Body of pancreas (tissue), 4 donors: ENCODE measurements around the gene CNTNAP2.

Source experiments
- POLR2A ChIP-seq, 3 donors: fragments of 450-650 bp; IDR thresholded peaks; one replicate each; pipeline ENCODE4 v1.6.1; 2016; ENCODE audit warnings: antibody characterized with exemption in 3 of 3, mild to moderate bottlenecking in 2 of 3
- TF ChIP-seq, protein P1 (sequence below), 7 experiments: fragments of 450-650 bp in 4 of 7; fragments of 200-600 bp in 3 of 7; sonication (generic) in 3 of 7; IDR thresholded peaks; one replicate each; pipeline ENCODE4 v1.5.1; 2016 to 2019; ENCODE audit warnings: antibody characterized with exemption in 7 of 7

DNA sequence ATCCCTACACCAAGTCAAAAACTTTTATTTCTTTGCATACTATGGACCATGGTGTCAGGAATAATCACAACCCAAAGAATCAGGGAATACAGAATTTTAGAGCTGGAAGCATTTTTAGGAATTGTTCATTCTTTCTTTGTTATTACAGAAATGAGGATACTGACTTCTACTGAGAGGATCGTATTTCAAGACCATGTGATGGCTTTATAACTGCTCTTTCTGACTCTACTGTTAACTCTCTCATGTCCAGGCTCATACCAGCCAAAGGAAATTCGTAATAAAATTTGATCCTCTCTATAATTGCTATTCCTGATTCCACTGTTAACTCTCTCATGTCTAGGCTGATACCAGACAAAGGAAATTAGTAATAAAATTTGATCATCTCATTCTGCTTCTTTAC lies 1423.1 kb downstream of the CNTNAP2 start:
- TF ChIP-seq, protein P1, sequence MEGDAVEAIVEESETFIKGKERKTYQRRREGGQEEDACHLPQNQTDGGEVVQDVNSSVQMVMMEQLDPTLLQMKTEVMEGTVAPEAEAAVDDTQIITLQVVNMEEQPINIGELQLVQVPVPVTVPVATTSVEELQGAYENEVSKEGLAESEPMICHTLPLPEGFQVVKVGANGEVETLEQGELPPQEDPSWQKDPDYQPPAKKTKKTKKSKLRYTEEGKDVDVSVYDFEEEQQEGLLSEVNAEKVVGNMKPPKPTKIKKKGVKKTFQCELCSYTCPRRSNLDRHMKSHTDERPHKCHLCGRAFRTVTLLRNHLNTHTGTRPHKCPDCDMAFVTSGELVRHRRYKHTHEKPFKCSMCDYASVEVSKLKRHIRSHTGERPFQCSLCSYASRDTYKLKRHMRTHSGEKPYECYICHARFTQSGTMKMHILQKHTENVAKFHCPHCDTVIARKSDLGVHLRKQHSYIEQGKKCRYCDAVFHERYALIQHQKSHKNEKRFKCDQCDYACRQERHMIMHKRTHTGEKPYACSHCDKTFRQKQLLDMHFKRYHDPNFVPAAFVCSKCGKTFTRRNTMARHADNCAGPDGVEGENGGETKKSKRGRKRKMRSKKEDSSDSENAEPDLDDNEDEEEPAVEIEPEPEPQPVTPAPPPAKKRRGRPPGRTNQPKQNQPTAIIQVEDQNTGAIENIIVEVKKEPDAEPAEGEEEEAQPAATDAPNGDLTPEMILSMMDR (IDR thresholded peaks at IDR 0.05) = no peak
- TF ChIP-seq POLR2A (IDR thresholded peaks at IDR 0.05) = no peak
